Activated CD8-positive, alpha-beta memory T cell treated with anti-CD3 and anti-CD28 coated beads, Interleukin-2, amount 50 U/mL, for 48 hours (primary cell): ENCODE results near the gene TAP2.
"Not testable (repeated sequence)": the region's sequence is repeated elsewhere in the genome, so short reads cannot be mapped to it uniquely, and the experiment has no call there.

Source experiments
- DNase-seq: peaks from one replicate; pipeline ENCODE4 v3.0.0-alpha.2; 2020

Gene TAP2

GRCh38 chr6:32838114-32838958 lies at the start of gene TAP2:
Gene TAP2, minus strand, starts transcription at chr6:32838739. Its CDS starts 506 bp downstream, at chr6:32838233.
- peak; percentile 99 for DNase-seq

- no peak for DNase-seq
Measured at GRCh38 chr6:32887616-32888015, 49.1 kb upstream of the TAP2 start.

- DNase-seq: no peak
Measured at GRCh38 chr6:32886681-32887383, 48.3 kb upstream of the TAP2 start.

GRCh38 chr6:32885698-32886286 lies 47.3 kb upstream of the TAP2 start:
- no peak for DNase-seq

GRCh38 chr6:32883789-32884188 lies 45.2 kb upstream of the TAP2 start:
- no peak for DNase-seq

- no peak for DNase-seq
Measured at GRCh38 chr6:32882879-32883250, 44.3 kb upstream of the TAP2 start.

- not testable (repeated sequence) for DNase-seq
Measured at GRCh38 chr6:32880962-32881361, 42.4 kb upstream of the TAP2 start.

GRCh38 chr6:32879691-32880090 lies 41.2 kb upstream of the TAP2 start:
- DNase-seq: no peak

GRCh38 chr6:32876603-32877002 lies 38.1 kb upstream of the TAP2 start:
- no peak for DNase-seq

- DNase-seq: not testable (repeated sequence)
Measured at GRCh38 chr6:32873947-32874346, 35.4 kb upstream of the TAP2 start.

GRCh38 chr6:32868257-32868788 lies 29.8 kb upstream of the TAP2 start:
- DNase-seq: peak; percentile 95

GRCh38 chr6:32867554-32868256 lies 29.2 kb upstream of the TAP2 start:
- no peak for DNase-seq

GRCh38 chr6:32867022-32867477 lies 28.5 kb upstream of the TAP2 start:
- DNase-seq: no peak

- no peak for DNase-seq
Measured at GRCh38 chr6:32865724-32866443, 27.3 kb upstream of the TAP2 start.

- no peak for DNase-seq
Measured at GRCh38 chr6:32862725-32863124, 24.2 kb upstream of the TAP2 start.

GRCh38 chr6:32860674-32861073 lies 22.1 kb upstream of the TAP2 start:
- no peak for DNase-seq

GRCh38 chr6:32858194-32858593 lies 19.7 kb upstream of the TAP2 start:
- no peak for DNase-seq

- no peak for DNase-seq
Measured at GRCh38 chr6:32857156-32857891, 18.8 kb upstream of the TAP2 start.

- DNase-seq: no peak
Measured at GRCh38 chr6:32855467-32856174, 17.1 kb upstream of the TAP2 start.

GRCh38 chr6:32854376-32855178 lies 16.0 kb upstream of the TAP2 start:
- peak; percentile 76 for DNase-seq
